ENCODE results near the gene EEFSEC.

The EEFSEC gene

DNA sequence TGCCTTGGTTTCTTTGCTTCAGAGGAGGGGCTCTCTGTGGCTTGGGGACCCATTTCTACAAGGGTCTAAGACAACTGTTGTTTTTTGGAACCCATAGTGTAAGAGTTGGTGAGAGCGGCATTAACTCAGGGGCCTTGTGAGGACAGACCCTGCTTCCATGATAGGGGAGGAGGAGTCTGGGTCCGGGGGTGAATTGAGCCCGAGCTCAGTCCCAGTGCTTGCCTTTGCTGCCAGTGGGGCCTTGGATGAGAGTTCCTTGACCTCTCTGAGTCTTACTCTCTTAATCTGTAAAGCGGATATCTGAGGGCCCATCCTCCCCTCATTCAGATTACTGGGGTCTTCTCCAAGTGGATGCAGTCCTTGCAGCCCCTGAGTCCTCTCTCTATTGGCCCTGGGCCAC is 74.2 kb downstream of the EEFSEC start:
- no peak for TF ChIP-seq ZNF274 (IDR thresholded peaks at IDR 0.05; ENCODE audit: low read depth, low read length)
- no peak overlapping the region for H3K4me3 ChIP-seq (ENCODE audit: low read length)

GRCh38 chr3:128228366-128228910 is 75.2 kb downstream of the EEFSEC start:
- TF ChIP-seq ZNF274 (IDR thresholded peaks at IDR 0.05; ENCODE audit: low read depth, low read length), result no peak
- H3K4me3 ChIP-seq (ENCODE audit: low read length), result no peak overlapping the region

DNA sequence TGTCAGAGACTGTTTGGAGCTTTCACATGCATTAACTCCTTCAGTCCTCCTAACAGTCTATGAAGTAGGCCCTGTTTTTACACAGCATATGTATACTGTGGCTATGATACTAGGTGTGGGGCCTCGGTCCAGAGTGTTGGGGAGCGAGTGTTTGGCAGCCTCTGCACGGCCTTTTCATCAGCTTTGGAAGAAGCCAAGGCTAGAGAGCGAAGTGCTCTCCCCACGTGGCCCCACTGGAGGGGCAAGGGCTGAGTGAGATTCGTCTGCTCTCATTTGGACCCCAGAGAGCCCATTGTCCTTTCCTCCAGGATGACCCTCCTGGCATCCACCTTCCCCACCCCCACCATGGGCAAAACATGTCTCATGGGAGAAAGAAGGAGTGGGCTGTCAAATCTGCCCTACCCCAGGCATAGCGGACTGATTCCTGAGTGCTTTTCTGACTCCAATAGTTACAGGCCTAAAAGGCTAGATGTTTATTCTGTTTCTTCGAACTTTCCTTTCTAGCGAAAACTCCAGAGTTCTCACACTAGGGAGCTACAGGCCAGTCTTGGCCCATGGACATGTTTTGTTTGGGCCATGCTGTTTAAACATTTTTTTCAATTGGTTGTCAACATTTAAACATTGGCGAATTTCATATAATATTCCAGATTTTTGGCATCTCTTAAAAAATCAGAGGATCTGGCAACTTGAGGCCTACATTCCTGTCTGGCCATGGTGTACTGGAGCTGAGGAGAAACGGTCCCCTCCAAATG is 76.0 kb downstream of the EEFSEC start:
- no peak for TF ChIP-seq ZNF274 (IDR thresholded peaks at IDR 0.05; ENCODE audit: low read depth, low read length)
- no peak overlapping the region for H3K4me3 ChIP-seq (ENCODE audit: low read length)

DNA sequence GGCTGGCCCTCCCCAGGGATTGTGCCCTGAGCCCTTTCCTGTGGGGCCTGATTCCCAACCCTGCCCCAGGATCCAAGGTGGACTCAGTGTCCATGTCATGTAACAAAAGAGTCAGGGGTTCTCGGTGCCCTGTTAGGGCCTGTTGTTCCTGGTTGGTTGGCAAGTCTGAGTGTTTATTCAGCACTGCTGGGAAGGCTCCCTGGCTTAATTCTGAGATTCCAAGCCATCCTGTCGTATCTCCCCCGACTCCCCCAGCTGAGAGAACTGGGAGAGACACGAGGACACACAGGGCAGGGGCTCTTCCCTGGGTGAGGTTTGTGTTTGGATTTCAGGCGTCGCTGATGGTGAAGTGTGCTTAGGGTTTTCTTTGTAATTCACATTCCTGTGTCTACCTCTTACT is 78.3 kb downstream of the EEFSEC start:
- no peak overlapping the region for H3K4me3 ChIP-seq (ENCODE audit: low read length)
- TF ChIP-seq ZNF274 (IDR thresholded peaks at IDR 0.05; ENCODE audit: low read depth, low read length), result no peak

- no peak overlapping the region for H3K4me3 ChIP-seq (ENCODE audit: low read length)
- TF ChIP-seq ZNF274 (IDR thresholded peaks at IDR 0.05; ENCODE audit: low read depth, low read length), result no peak
Measured at GRCh38 chr3:128232376-128233178, 79.3 kb downstream of the EEFSEC start.

DNA sequence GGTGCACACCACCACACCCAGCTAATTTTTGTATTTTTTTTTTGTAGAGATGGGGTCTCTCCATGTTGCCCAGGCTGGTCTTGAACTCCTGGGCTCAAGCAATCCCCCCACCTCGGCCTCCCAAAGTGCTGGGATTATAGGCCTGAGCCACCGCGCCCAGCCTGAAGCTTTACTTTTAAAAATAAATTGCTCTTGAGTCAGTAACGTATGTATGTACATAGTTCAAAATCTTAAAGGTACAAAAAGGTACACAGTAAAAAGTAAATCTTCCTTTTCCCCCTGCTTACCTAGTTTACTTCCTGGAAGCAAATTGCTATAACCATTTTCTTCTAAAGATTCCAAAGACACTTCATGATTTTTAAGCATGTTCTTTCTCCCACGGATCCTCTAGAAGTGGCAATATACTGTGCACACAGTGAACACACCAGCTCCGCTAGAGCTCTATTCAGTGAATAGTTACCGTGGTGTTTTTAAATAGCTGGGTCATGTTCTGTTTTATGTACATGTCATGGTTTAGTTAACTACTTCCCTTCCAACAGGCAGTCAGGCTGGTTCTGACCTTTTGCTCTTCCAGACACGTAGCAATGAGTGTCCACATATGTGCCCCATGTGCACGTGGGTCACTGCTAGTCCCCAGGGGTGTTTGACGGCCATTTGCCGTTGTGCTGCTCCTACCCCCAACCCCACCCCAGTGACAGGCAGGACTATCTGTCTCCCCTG is 82.1 kb downstream of the EEFSEC start:
- TF ChIP-seq ZNF274 (IDR thresholded peaks at IDR 0.05; ENCODE audit: low read depth, low read length), result no peak

GRCh38 chr3:128236657-128237056 is 83.4 kb downstream of the EEFSEC start:
- H3K4me3 ChIP-seq (ENCODE audit: low read length), result no peak overlapping the region
- TF ChIP-seq ZNF274 (IDR thresholded peaks at IDR 0.05; ENCODE audit: low read depth, low read length), result no peak

More for the DNA sequence above, 82.1 kb downstream of the EEFSEC start:
- no peak overlapping the region for H3K4me3 ChIP-seq (ENCODE audit: low read length)

- no peak for TF ChIP-seq ZNF274 (IDR thresholded peaks at IDR 0.05; ENCODE audit: low read depth, low read length)
- H3K4me3 ChIP-seq (ENCODE audit: low read length), result no peak overlapping the region
Measured at GRCh38 chr3:128237348-128238183, 84.3 kb downstream of the EEFSEC start.

DNA sequence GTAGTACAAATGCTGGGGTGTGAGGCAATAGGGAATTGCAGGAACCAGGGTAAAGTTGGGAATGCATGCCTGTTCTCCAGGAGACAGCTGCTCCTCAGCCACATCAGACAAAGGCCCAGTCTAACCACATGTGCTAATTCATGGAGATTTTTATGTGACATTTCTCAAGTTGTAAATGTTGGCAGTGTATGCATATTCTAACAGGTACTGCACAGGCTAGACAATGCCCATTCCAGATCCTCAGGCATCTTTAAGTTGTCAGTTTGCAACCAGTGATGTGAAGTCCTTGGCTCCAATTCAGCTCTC is 84.9 kb downstream of the EEFSEC start:
- no peak for TF ChIP-seq ZNF274 (IDR thresholded peaks at IDR 0.05; ENCODE audit: low read depth, low read length)
- H3K4me3 ChIP-seq (ENCODE audit: low read length), result no peak overlapping the region

- H3K4me3 ChIP-seq (ENCODE audit: low read length), result no peak overlapping the region
- TF ChIP-seq ZNF274 (IDR thresholded peaks at IDR 0.05; ENCODE audit: low read depth, low read length), result no peak
Measured at GRCh38 chr3:128239304-128239703, 86.0 kb downstream of the EEFSEC start.

GRCh38 chr3:128240232-128240631 is 87.0 kb downstream of the EEFSEC start:
- no peak overlapping the region for H3K4me3 ChIP-seq (ENCODE audit: low read length)

DNA sequence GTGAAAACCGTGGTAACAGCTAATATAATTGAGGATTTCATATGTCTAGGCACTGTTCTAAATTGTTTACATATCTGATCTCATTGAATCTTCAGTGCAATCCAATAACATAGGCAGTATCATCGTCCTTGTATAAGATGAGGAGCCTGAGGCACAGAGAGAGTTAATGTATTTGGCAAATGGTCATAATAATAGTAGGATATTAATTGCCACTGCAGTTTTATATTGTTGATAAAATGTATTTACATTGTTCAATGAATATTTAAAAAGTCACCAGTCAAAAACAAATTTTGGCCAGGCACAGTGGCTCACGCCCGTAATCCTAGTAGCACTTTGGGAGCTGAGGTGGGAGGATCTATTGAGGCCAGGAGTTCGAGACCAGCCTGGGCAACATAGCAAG is 88.5 kb downstream of the EEFSEC start:
- TF ChIP-seq ZNF274 (IDR thresholded peaks at IDR 0.05; ENCODE audit: low read depth, low read length), result no peak

More at GRCh38 chr3:128240232-128240631, 87.0 kb downstream of the EEFSEC start:
- no peak for TF ChIP-seq ZNF274 (IDR thresholded peaks at IDR 0.05; ENCODE audit: low read depth, low read length)

DNA sequence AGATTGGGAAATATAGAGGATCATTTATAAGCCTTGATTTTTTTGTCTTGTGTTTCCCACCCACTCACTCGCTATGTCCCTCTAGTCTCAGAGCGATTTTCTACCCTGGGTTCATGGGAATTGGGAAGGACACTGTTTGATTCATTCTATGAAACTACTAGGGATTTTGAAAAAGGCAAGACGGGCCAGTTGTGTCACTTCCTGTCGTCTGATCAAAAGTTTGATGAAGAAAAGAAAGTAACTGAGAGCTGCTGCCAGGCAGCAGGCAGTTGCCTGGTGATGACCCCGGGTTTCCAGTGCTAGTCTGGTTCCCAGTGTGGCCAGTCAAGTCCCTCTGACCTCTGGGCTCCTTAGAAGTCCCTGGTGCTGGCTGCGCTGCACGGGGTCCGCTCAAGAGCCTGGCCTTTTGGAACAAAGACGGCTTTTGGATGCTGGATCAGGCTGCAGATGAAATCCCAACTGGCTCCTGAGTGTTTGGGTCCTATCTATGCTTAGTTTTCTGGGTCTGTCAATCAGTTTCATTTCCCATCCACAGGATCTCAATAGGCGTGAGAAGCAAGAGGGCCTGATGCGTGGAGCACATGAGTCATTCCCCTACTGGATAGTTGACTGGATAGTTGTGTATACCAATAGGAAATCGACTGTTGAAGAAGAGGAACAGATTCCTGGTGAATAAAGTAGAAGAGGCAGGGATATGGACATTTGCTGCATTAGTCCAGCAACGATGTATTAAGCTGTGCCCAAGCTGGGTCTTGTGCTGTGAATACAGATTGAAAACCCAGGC is 89.7 kb downstream of the EEFSEC start:
- no peak overlapping the region for H3K4me3 ChIP-seq (ENCODE audit: low read length)
- TF ChIP-seq ZNF274 (IDR thresholded peaks at IDR 0.05; ENCODE audit: low read depth, low read length), result no peak

More for the DNA sequence above, 88.5 kb downstream of the EEFSEC start:
- no peak overlapping the region for H3K4me3 ChIP-seq (ENCODE audit: low read length)

All from GM08714 (cell line).